ENCODE measurements around the gene LRRC3.

DNA sequence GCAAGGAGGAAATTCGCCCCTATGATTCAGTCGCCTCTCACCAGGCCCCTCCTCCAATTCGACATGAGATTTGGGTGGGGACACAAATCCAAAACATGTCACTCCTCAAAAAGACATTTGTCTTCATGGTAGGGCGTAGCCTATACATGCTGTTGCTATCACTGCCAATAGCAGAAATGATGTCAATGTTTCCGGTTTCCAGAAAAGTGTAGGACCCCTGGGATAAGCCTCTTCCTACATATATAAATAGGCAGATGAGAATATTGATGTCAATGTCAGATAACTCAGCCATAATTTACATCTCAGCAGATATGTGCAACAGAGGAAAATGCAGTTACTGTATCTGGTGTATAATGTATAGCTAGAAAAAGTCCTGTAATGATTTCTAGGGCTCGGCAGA is 16.7 kb downstream of the LRRC3 start:
- TF ChIP-seq, protein P1, sequence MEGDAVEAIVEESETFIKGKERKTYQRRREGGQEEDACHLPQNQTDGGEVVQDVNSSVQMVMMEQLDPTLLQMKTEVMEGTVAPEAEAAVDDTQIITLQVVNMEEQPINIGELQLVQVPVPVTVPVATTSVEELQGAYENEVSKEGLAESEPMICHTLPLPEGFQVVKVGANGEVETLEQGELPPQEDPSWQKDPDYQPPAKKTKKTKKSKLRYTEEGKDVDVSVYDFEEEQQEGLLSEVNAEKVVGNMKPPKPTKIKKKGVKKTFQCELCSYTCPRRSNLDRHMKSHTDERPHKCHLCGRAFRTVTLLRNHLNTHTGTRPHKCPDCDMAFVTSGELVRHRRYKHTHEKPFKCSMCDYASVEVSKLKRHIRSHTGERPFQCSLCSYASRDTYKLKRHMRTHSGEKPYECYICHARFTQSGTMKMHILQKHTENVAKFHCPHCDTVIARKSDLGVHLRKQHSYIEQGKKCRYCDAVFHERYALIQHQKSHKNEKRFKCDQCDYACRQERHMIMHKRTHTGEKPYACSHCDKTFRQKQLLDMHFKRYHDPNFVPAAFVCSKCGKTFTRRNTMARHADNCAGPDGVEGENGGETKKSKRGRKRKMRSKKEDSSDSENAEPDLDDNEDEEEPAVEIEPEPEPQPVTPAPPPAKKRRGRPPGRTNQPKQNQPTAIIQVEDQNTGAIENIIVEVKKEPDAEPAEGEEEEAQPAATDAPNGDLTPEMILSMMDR (IDR thresholded peaks at IDR 0.05), result no peak
- TF ChIP-seq POLR2A (IDR thresholded peaks at IDR 0.05), result no peak

Measured in Peyer's patch (tissue), 4 donors.